ENCODE results near the gene SLC32A1.

SLC32A1 gene

DNA sequence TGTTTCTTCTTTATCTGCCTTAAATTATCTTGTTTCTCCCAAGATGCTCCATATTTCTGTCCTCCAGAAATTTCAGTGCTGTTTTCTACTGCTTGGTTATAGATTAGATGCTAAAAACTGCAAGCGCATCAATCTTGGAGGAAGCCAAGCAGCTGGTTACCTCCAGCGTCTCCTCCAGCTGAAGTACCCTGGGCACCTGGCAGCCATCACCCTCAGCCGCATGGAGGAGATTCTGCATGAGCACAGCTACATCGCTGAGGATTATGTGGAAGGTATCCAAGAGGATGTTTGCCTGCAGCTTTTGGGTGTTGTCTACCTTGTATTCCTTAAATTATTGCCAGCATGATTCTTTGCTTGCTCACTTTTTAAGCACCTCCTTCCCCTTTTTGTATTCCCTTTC, 27.7 kb downstream of the SLC32A1 start:
- no peak for DNase-seq (ENCODE audit: low read depth)

DNA sequence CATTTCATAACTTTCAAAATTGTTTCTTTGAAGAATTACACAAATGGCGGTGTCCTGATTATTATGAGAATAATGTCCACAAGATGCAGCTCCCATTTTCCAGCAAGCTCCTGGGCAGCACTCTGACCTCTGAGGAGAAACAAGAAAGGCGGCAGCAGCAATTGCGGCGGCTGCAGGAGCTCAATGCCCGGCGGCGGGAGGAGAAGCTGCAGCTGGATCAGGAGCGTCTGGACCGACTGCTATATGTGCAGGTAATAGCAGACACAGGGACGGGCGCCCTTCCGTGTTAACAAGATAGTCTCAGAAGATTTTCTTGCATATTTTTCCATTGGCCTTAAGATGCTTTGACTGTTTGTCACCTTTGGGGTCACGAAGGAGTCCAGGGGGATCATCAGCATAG, 30.6 kb downstream of the SLC32A1 start:
- no peak for DNase-seq (ENCODE audit: low read depth)

DNA sequence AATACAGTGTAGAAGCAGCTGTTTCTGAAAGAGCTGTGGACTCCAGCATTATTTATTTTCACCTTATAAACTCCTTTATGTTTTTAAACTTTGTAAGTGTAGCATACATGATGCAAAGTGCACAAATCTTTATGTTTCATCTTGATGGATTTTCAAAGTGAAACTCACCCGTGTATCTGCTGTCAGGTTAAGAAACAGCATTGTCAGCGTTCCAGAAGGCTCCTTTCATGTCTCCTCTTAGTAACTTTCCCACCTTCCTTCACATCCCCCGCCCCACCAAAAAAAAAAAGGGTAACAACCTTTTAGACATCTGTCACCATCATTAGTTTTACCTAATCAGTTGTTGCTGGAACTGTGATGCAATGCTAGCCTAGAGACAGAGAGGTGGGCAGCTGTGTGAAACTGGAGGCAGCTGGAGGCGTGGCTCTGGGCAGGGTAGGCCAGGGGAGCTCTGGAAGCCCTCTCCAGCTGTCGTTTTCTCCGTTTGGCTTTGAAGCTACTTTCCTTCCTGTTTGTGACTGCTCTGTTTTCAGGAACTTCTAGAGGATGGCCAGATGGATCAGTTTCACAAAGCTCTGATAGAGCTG, 31.1 kb downstream of the SLC32A1 start:
- no peak for DNase-seq (ENCODE audit: low read depth)

DNA sequence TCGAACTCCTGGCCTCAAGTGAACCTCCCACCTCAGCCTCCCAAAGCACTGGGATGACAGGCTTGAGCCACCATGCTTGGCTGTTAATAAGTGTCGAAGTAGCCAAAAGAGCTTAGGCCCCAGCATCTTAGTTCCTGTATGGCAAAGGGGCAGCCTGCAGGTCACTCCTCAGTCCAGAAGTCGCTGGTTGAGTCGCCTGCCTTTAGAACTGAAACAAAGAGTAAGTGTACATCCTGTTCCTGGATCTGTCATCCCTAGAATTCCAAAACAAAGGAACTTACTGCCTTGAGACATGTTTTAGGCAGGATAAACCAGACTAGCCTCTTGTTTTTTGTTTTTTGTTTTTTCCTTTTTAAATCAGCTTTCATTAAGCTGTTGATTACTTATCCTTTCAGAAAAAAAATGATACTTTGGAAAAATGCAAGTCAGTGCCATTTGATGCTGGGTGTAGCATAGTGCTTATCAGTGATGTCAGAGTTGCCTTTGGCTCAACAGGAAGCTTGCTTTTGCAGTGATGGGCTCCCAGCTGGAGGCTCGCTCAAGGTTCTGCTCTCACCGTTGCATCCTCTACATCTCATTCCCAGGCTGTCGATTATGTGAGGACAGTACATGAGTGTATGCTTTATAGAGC, 33.0 kb downstream of the SLC32A1 start:
- DNase-seq (ENCODE audit: low read depth), result no peak

DNA sequence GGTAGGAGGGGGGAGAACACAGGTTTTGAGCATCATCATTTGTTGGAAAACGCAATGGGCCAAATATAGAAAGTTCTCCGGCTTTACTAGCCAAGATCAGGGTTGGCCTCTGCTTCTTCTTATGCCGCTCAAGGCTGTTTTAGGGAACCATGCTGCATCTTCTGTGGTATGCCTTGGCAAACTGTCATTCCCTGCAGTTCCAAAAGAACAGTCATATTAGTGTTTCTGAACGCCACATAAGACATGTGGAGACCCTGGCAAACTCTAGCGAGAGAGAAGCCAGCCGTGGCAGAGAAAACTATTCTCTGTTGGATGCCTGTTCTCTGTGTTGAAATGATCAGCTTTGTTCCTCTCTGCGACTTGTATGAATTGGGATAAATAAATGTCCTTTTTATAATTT, 34.8 kb downstream of the SLC32A1 start:
- DNase-seq (ENCODE audit: low read depth), result no peak

DNA sequence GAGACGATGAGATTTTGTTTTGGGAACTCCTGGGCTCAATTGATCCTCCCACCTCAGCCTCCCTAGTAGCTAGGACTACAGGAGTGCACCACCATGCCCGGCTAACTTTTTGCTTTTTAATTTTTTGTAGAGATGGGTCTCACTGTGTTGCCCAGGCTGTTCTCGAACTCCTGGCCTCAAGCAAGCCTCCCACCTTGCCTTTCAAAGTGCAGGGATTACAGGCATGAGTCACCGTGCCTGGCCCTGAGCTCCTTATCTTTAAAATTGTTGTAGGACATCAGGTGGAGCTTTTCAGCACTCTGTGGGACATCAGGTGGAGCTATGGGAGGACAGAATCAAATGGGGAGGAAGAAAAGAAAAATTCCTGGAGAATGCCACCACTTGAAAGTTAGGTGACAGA, 36.7 kb downstream of the SLC32A1 start:
- no peak for DNase-seq (ENCODE audit: low read depth)

DNA sequence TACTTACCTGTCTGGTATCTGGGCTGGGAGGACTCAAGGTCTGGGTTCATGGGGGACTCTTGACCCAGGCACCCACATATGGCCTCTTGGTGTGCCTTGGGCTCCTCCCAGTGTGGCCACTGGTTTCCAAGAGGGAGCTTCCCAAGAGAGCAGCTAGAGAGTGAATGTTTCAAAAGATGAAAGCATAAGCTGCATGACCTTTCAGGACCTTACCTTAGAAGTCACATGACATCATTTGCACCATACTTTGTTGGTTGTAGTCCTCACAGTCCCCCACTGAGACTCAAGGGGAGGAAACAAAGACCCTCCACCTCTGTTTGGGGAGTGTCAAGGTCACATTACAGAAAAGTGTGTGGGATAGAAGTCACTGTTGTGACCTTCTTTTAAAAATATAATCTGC, 37.9 kb downstream of the SLC32A1 start:
- DNase-seq (ENCODE audit: low read depth), result no peak

DNA sequence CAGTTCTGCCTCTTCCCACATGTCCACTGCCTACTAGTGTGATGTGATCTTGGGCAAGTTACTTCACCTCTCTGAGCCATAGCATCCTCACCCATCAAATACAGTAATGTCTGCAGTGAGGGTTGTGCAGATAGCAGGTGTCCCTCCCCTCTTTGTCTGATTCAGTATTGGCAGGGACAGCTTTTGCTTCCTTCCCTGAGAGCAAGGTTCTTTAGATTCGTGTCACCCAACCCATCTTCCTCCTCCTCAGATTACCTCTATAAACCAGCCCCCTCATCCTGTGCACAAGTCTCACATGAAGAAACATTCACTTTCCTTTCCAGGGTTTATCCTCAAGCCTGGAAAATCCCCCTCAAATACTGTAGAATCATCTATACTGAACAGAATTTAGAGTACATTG, 39.3 kb downstream of the SLC32A1 start:
- DNase-seq (ENCODE audit: low read depth), result no peak

DNA sequence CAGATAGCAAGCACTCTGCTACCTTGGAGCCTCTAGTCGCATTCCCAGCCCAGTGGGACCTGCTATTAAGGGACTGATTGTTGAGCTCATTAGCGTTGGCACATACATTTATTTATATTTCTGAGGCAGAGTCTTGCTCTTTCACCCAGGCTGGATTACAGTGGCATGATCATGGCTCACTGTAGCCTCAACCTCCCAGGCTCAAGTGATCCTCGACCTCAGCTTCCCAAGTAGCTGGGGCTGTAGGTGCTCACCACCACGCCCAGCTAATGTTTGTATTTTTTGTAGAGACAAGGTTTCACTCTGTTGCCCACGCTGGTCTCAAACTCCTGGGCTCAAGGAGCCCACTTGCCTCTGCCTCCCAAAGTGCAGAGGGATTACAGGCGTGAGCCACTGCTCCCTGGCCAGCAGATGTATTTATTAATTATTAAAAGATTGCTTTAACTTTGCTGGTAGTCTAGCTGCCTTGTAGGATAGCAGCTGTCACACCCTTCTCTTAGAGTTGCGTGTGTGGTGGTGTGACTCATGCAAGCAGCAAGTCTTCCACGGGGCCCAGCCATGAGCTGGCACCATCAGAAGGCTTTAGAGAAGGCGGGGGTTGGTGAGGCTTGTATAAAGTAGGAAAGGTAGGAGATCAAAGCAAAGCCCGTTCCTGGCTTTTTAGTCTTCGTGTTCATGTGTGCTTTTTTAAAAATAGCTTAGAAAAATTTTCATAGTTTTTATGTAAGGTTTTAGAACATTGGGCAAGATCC, 40.5 kb downstream of the SLC32A1 start:
- DNase-seq (ENCODE audit: low read depth), result peak; percentile 95

DNA sequence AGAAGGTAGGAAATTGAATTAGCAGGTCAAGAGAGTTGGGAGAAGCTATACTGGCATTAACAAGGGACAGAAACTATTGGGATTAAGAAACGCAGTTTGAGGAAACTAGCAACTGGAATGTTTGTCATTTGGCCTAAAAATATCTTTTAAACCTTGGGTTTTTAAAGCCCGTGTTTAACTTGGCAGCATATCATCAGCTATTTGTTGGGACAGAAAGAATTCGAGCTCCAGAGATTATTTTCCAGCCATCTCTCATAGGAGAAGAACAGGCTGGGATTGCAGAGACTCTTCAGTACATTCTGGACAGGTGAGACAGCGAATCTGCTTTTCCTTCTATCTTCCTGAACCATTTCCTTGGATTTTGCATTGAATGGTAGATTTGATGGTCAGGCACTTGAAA, 41.8 kb downstream of the SLC32A1 start:
- no peak for DNase-seq (ENCODE audit: low read depth)

DNA sequence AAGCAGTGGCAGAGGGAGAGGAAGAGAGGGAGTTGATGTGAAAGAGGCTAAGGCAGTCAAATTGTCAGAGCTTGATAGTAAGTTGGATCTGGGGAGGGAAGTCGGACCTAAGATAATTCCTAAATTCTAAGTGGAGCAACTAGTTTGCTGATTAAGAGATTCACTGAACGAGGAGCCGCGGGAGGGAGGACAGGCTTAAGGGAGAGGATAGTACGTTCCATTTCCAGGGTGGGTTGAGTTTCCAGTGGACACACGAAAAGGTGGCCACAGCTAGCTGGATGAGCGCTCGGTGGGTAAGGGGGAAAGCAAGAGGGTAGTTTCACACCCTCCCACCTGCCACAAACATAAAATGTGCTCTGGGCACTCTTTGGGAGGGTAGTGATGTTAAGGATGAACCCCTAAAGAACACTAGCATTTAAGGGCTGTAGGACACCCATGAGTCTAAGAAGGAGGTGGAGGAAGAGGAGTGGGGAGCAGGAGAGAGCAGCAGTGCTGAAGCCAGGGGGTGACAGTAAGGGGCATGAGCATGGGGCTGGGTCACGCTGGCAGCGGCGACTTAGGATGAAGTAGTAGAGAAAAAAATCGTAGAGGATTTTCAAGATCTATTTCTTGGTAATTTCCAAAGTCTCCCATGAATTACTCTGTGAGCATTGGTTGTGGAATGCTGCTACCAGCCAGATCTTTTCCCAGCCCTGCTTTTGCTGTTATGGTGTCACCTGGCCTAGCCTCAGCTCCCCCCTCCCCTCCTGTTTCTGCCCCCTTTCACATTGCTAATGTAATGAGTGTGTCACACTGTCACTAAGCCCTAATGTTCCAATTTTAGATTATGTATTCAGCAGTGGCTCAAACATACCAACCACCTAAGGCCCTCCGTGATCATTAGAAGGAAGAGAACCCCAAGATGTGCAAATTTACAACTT, 45.4 kb downstream of the SLC32A1 start:
- DNase-seq (ENCODE audit: low read depth), result no peak

DNA sequence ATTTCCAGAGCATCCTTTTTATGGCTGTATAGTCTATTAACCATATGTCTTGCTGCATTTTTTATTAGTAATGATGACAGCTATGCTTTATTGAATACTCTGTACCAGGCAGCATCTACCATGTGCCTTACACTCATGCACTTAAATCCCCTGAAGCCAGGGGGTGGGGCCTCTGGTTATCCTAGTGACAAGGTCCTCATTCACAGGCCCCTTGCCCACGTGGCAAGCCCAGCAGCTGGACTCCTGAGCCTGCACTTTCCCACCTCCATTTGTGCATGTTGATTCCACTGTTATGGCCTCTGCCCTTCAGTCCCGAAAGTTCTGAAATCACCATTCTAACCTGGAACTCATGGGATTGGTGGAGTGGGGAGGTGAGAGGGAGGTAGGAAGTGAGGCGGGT, 46.3 kb downstream of the SLC32A1 start:
- no peak for DNase-seq (ENCODE audit: low read depth)

DNA sequence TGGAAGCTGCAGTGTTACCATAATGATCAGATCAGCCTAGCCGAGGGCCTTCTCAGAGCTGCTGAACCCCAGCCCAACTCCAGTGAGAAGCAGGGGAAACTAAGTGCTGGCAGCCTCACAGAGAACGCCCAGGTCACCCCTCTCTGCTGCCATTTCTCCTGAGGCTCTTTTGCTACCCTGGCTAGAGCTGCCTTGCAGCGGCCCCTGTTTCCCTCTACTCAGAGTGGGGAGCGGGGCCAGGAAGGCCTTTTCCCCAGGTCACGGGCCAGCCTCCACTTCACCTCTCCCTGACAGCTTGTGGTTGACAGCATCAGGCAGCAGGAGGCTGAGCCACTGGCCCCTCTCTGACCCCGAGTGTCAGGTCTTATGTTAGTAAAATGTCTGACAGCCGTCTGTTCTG, 46.7 kb downstream of the SLC32A1 start:
- DNase-seq (ENCODE audit: low read depth), result no peak

DNA sequence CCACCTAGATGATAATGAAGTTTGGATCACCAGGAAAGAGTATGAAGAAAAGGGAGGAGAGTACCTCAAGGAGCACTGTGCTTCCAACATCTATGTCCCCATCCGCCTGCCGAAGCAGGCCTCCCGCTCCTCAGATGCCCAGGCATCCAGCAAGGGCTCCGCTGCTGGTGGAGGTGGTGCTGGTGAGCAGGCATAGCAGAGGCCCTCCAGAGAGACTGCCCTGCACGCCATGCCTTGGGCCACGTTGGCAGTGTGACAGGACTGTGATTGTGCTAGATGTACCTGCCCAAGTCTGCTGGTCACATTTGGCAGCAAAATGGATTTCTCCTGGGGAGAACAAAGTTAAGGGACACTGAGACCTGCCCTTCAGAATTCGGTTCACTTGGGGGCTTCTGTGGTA, 47.3 kb downstream of the SLC32A1 start:
- no peak for DNase-seq (ENCODE audit: low read depth)

DNA sequence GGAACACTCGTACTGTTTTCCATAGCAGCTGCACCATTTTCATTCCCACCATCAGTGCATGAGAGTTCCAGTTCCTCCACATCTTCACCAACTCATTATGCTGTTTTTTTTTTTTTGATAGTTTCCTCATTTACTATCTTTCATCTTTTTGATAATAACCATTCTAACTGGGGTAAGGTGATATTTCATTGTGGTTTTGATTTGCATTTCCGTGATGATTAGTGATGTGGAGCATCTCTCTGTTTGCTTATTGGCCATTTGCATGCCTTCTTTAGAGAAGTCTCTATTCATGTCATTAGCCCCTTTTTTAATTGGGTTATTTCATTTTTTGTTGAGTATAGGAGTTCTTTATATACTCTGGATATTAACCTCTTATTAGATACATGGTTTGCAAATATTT, 49.9 kb downstream of the SLC32A1 start:
- DNase-seq (ENCODE audit: low read depth), result no peak

DNA sequence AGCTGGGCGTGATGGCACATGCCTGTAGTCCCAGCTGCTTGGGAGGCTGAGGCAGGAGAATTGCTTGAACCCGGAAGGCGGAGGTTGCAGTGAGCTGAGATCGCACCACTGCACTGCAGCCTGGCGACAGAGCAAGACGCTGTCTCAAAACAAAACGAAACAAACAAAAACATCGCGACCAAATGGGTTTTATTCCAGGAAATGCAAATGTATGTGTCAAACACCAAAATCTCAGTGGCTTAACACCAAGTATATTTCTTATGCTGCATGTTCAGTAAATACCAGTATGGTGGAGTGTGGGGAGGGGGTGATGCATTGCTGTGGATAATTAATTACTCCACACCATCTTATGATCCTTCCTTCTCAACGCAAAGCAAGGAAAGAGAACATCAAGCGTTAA, 52.1 kb downstream of the SLC32A1 start:
- no peak for DNase-seq (ENCODE audit: low read depth)
